ENCODE measurements around the gene SH3RF1.

SH3RF1 gene

GRCh38 chr4:169208090-169208455 is 62.7 kb downstream of the SH3RF1 start:
- no peak overlapping the region for H3K9ac ChIP-seq
- H3K27me3 ChIP-seq (ENCODE audit: insufficient read depth, low read depth), result no peaks in the 10 kb centered on the region
- no peaks in the 10 kb centered on the region for H3K79me2 ChIP-seq (ENCODE audit: insufficient read depth, low read depth)
- H3K4me1 ChIP-seq (ENCODE audit: low read depth, poor library complexity, severe bottlenecking), result peaks cover 4% of the 10 kb centered on the region
- H3K36me3 ChIP-seq (ENCODE audit: insufficient read depth), result no peaks in the 10 kb centered on the region
- no peaks in the 10 kb centered on the region for H4K20me1 ChIP-seq (ENCODE audit: insufficient read depth)
- H2AFZ ChIP-seq (ENCODE audit: low read depth), result no peak overlapping the region
- H3K27ac ChIP-seq, result no peak overlapping the region
- no peak overlapping the region for H3K4me3 ChIP-seq (IDR thresholded peaks at IDR 0.05; ENCODE audit: insufficient read depth, low read depth, low read length)
- no peak overlapping the region for H3K4me2 ChIP-seq
- TF ChIP-seq CTCF (conservative IDR thresholded peaks at IDR 0.05; ENCODE audit: low read depth, low read length), result no peak

GRCh38 chr4:169207436-169208089 is 63.2 kb downstream of the SH3RF1 start:
- Histone ChIP-seq H3K36me3 (ENCODE audit: insufficient read depth) (no peaks in the 10 kb centered on the region), H4K20me1 (ENCODE audit: insufficient read depth) (no peaks in the 10 kb centered on the region), H3K9ac (no peak overlapping the region), H3K4me2 (no peak overlapping the region), H2AFZ (ENCODE audit: low read depth) (no peak overlapping the region), H3K79me2 (ENCODE audit: insufficient read depth, low read depth) (no peaks in the 10 kb centered on the region), H3K27ac (no peak overlapping the region), H3K27me3 (ENCODE audit: insufficient read depth, low read depth) (no peaks in the 10 kb centered on the region), H3K4me3 (IDR thresholded peaks at IDR 0.05; ENCODE audit: insufficient read depth, low read depth, low read length) (no peak overlapping the region), H3K4me1 (ENCODE audit: low read depth, poor library complexity, severe bottlenecking) (peaks cover 4% of the 10 kb centered on the region)
- TF ChIP-seq CTCF (conservative IDR thresholded peaks at IDR 0.05; ENCODE audit: low read depth, low read length), result no peak

GRCh38 chr4:169205744-169206080 is 65.0 kb downstream of the SH3RF1 start:
- no peaks in the 10 kb centered on the region for H4K20me1 ChIP-seq (ENCODE audit: insufficient read depth)
- no peak overlapping the region for H3K9ac ChIP-seq
- H3K4me1 ChIP-seq (ENCODE audit: low read depth, poor library complexity, severe bottlenecking), result peaks cover 1% of the 10 kb centered on the region
- H3K79me2 ChIP-seq (ENCODE audit: insufficient read depth, low read depth), result no peaks in the 10 kb centered on the region
- no peaks in the 10 kb centered on the region for H3K36me3 ChIP-seq (ENCODE audit: insufficient read depth)
- no peaks in the 10 kb centered on the region for H3K27me3 ChIP-seq (ENCODE audit: insufficient read depth, low read depth)
- no peak overlapping the region for H3K4me3 ChIP-seq (IDR thresholded peaks at IDR 0.05; ENCODE audit: insufficient read depth, low read depth, low read length)
- no peak overlapping the region for H3K4me2 ChIP-seq
- H2AFZ ChIP-seq (ENCODE audit: low read depth), result no peak overlapping the region
- H3K27ac ChIP-seq, result no peak overlapping the region
- TF ChIP-seq CTCF (conservative IDR thresholded peaks at IDR 0.05; ENCODE audit: low read depth, low read length), result no peak

GRCh38 chr4:169205075-169205743 is 65.5 kb downstream of the SH3RF1 start:
- Histone ChIP-seq H3K27me3 (ENCODE audit: insufficient read depth, low read depth) (no peaks in the 10 kb centered on the region), H3K4me2 (no peak overlapping the region), H3K27ac (no peak overlapping the region), H2AFZ (ENCODE audit: low read depth) (no peak overlapping the region), H3K36me3 (ENCODE audit: insufficient read depth) (no peaks in the 10 kb centered on the region), H3K79me2 (ENCODE audit: insufficient read depth, low read depth) (no peaks in the 10 kb centered on the region), H4K20me1 (ENCODE audit: insufficient read depth) (no peaks in the 10 kb centered on the region), H3K9ac (no peak overlapping the region), H3K4me1 (ENCODE audit: low read depth, poor library complexity, severe bottlenecking) (no peaks in the 10 kb centered on the region), H3K4me3 (IDR thresholded peaks at IDR 0.05; ENCODE audit: insufficient read depth, low read depth, low read length) (no peak overlapping the region)
- TF ChIP-seq CTCF (conservative IDR thresholded peaks at IDR 0.05; ENCODE audit: low read depth, low read length), result no peak
